H1 (cell line): ENCODE data around the gene ATMIN. TPM values are rescaled to one million over a fixed set of nuclear protein-coding genes. Genes with fewer than 3 reads are reported as not detected.

Source experiments
- CTCF ChIA-PET: fragments of 300-600 bp; sonication (Branson Sonifier 250); formaldehyde crosslinking; loops from one replicate; lab custom pipeline; 2021; ENCODE audit not compliant: partially characterized antibody; lab: Charles Lee
- POLR2A ChIA-PET: fragments of 300-600 bp; sonication (Branson Sonifier 250); formaldehyde crosslinking; loops from one replicate; lab custom pipeline; 2021; ENCODE audit warnings: inconsistent platforms; ENCODE audit not compliant: partially characterized antibody; lab: Charles Lee
- DNase-seq, 2 experiments: peaks; one replicate each; pipeline versions ENCODE4 v3.0.0 to v3.0.0-alpha.2; 2010 to 2022; ENCODE audit warnings: low spot score in 2 of 2, low read depth in 1 of 2, mixed read lengths in 1 of 2
- FAIRE-seq: peaks from 2 replicates; lab custom pipeline; 2011; peaks lifted over from hg19 to GRCh38; lab: Jason Lieb, UNC
- H2AFZ ChIP-seq: 2 replicates; pipeline ENCODE4 v1.8.1; 2012; ENCODE audit warnings: low read length, inconsistent platforms
- H2AK5ac ChIP-seq: 2 replicates; pipeline ENCODE4 v1.6.1; 2013; ENCODE audit warnings: low read depth, low read length
- H2BK120ac ChIP-seq: replicated peaks from 2 replicates; pipeline ENCODE3; 2013; ENCODE audit warnings: low read depth, low read length, inconsistent platforms
- H2BK12ac ChIP-seq: 2 replicates; pipeline ENCODE4 v1.6.1; 2013; ENCODE audit warnings: low read depth, low read length
- H2BK15ac ChIP-seq: 2 replicates; pipeline ENCODE4 v1.6.1; 2013; ENCODE audit warnings: low read length
- H2BK20ac ChIP-seq: 2 replicates; pipeline ENCODE4 v1.6.1; 2013; ENCODE audit warnings: low read length
- H2BK5ac ChIP-seq: 2 replicates; pipeline ENCODE4 v1.6.1; 2013; ENCODE audit warnings: low read depth, low read length
- H3K14ac ChIP-seq: 2 replicates; pipeline ENCODE4 v1.6.1; 2013; ENCODE audit warnings: inconsistent platforms; ENCODE audit not compliant: insufficient read length
- H3K18ac ChIP-seq: 2 replicates; pipeline ENCODE4 v1.6.1; 2013; ENCODE audit warnings: low read length; ENCODE audit errors: extremely low read depth
- H3K23ac ChIP-seq: 2 replicates; pipeline ENCODE4 v1.6.1; 2013; ENCODE audit warnings: inconsistent platforms; ENCODE audit not compliant: insufficient read length
- H3K23me2 ChIP-seq: 2 replicates; pipeline ENCODE4 v1.6.1; 2013; ENCODE audit warnings: low read depth, low read length
- H3K27ac ChIP-seq: 2 replicates; pipeline ENCODE4 v1.6.1; 2011; ENCODE audit warnings: low read depth, low read length, inconsistent platforms
- H3K27me3 ChIP-seq, 4 experiments: replicated peaks in 1 of 4; 1 replicate in 1 of 4; 2 replicates in 3 of 4; pipeline versions ENCODE4 v1.6.1 to v1.8.1; 2011 to 2013; ENCODE audit warnings: low read length in 3 of 4, mild to moderate bottlenecking in 3 of 4, inconsistent platforms in 2 of 4, mixed read lengths in 2 of 4, moderate library complexity in 1 of 4; ENCODE audit not compliant: control insufficient read depth in 3 of 4, insufficient read depth in 3 of 4; ENCODE audit errors: extremely low read depth in 1 of 4
- H3K36me3 ChIP-seq, 4 experiments: 2 replicates each; pipeline versions ENCODE4 v1.6.1 to v1.8.1; 2011 to 2013; ENCODE audit warnings: mild to moderate bottlenecking in 4 of 4, low read length in 3 of 4, moderate library complexity in 2 of 4, control low read depth in 1 of 4, inconsistent platforms in 1 of 4; ENCODE audit not compliant: insufficient read depth in 4 of 4, control insufficient read depth in 2 of 4
- H3K4ac ChIP-seq: replicated peaks from 2 replicates; pipeline ENCODE3; 2013; ENCODE audit warnings: low read length, low read depth, mixed read lengths, inconsistent platforms; ENCODE audit not compliant: insufficient read length
- H3K4me1 ChIP-seq, 4 experiments: replicated peaks in 1 of 4; 1 replicate in 1 of 4; 2 replicates in 3 of 4; pipeline versions ENCODE4 v1.6.1 to v1.8.1; 2011 to 2013; ENCODE audit warnings: low read length in 3 of 4, inconsistent platforms in 2 of 4, mixed read lengths in 1 of 4; ENCODE audit not compliant: insufficient read depth in 4 of 4, control insufficient read depth in 3 of 4
- H3K4me2 ChIP-seq, 2 experiments: 2 replicates each; pipeline versions ENCODE4 v1.6.1 to v1.8.1; 2011 to 2013; ENCODE audit warnings: low read depth in 2 of 2, low read length in 2 of 2, control low read depth in 1 of 2, inconsistent platforms in 1 of 2, mild to moderate bottlenecking in 1 of 2; ENCODE audit not compliant: insufficient read depth in 1 of 2
- H3K4me3 ChIP-seq, 4 experiments: fragments of 200-600, 300-600 bp in 1 of 4; sonication (generic), shearing (Covaris generic), sonication (Bioruptor Twin) in 1 of 4; 2 replicates each; pipeline versions ENCODE4 v1.5.1 to v1.8.1; 2011 to 2016; ENCODE audit warnings: low read length in 4 of 4, low read depth in 3 of 4, control low read depth in 2 of 4, inconsistent platforms in 2 of 4, mild to moderate bottlenecking in 2 of 4, mixed read lengths in 1 of 4, moderate library complexity in 1 of 4; ENCODE audit not compliant: insufficient read depth in 2 of 4; ENCODE audit errors: extremely low read depth in 1 of 4
- H3K56ac ChIP-seq: replicated peaks from 2 replicates; pipeline ENCODE3; 2013; ENCODE audit warnings: low read depth, mild to moderate bottlenecking, mixed read lengths, low read length, inconsistent platforms; ENCODE audit not compliant: insufficient read length
- H3K79me1 ChIP-seq: 2 replicates; pipeline ENCODE4 v1.6.1; 2013; ENCODE audit warnings: low read depth, low read length, control low read depth
- H3K79me2 ChIP-seq, 2 experiments: 2 replicates each; pipeline versions ENCODE4 v1.6.1 to v1.8.1; 2012 to 2013; ENCODE audit warnings: low read length in 2 of 2, mild to moderate bottlenecking in 2 of 2, inconsistent platforms in 1 of 2; ENCODE audit not compliant: insufficient read depth in 2 of 2, control insufficient read depth in 1 of 2
- H3K9ac ChIP-seq, 4 experiments: replicated peaks in 1 of 4; 1 replicate in 1 of 4; 2 replicates in 3 of 4; pipeline versions ENCODE4 v1.6.1 to v1.8.1; 2011 to 2013; ENCODE audit warnings: low read depth in 3 of 4, low read length in 3 of 4, control low read depth in 2 of 4, mild to moderate bottlenecking in 2 of 4, moderate library complexity in 2 of 4, inconsistent platforms in 1 of 4; ENCODE audit errors: extremely low read depth in 1 of 4
- H3K9me3 ChIP-seq, 2 experiments: 2 replicates each; pipeline versions ENCODE4 v1.6.1 to v1.8.1; 2012 to 2013; ENCODE audit warnings: mild to moderate bottlenecking in 2 of 2, moderate library complexity in 2 of 2, control low read depth in 1 of 2, inconsistent platforms in 1 of 2, low read depth in 1 of 2, low read length in 1 of 2, mixed read lengths in 1 of 2; ENCODE audit not compliant: insufficient read depth in 2 of 2
- H4K20me1 ChIP-seq, 2 experiments: replicated peaks in 1 of 2; 2 replicates each; pipeline versions ENCODE3 to v1.8.1; 2011 to 2013; ENCODE audit warnings: inconsistent platforms in 2 of 2, low read length in 2 of 2, mild to moderate bottlenecking in 1 of 2; ENCODE audit not compliant: insufficient read depth in 2 of 2, control insufficient read depth in 1 of 2
- H4K5ac ChIP-seq: 2 replicates; pipeline ENCODE4 v1.6.1; 2013; ENCODE audit warnings: low read length, low read depth, mixed read lengths, inconsistent platforms; ENCODE audit not compliant: insufficient read length
- H4K8ac ChIP-seq: 2 replicates; pipeline ENCODE4 v1.8.0; 2013; ENCODE audit warnings: mild to moderate bottlenecking, moderate library complexity, low read length, inconsistent platforms; ENCODE audit not compliant: insufficient read depth; ENCODE audit errors: extremely low read depth
- H4K91ac ChIP-seq: replicated peaks from 2 replicates; pipeline ENCODE3; 2013; ENCODE audit warnings: low read length, mixed read lengths, inconsistent platforms; ENCODE audit not compliant: insufficient read length
- ASH2L ChIP-seq: fragments of 200-600, 300-600 bp; sonication (generic); IDR thresholded peaks from one replicate; pipeline ENCODE4 v1.7.1; 2017; ENCODE audit warnings: low read length
- CBX8 ChIP-seq: fragments of 300-800, 300-1000 bp; sonication (generic); IDR thresholded peaks from 2 replicates; pipeline ENCODE4 v1.7.1; 2016; ENCODE audit warnings: low read depth, low read length, borderline replicate concordance
- CTCF ChIP-seq, 3 experiments: IDR thresholded peaks; 1 replicate in 2 of 3; 2 replicates in 1 of 3; pipeline versions ENCODE4 v1.5.1 to v1.6.1; 2011; ENCODE audit warnings: low read length in 3 of 3, mild to moderate bottlenecking in 3 of 3, inconsistent platforms in 2 of 3, low read depth in 1 of 3, moderate library complexity in 1 of 3; ENCODE audit not compliant: insufficient read depth in 1 of 3; ENCODE audit errors: control extremely low read depth in 1 of 3
- EZH2 ChIP-seq: fragments of 200-600 bp; sonication (generic); IDR thresholded peaks from 2 replicates; pipeline ENCODE4 v1.7.1; 2012; ENCODE audit warnings: low read depth, mild to moderate bottlenecking, moderate library complexity, low read length, inconsistent platforms; ENCODE audit not compliant: severe bottlenecking
- JUND ChIP-seq: IDR thresholded peaks from 2 replicates; pipeline ENCODE4 v1.6.1; 2011; ENCODE audit warnings: mild to moderate bottlenecking, improper control_type of control experiment, low read length
- NRF1 ChIP-seq: IDR thresholded peaks from 2 replicates; pipeline ENCODE4 v1.6.1; 2011; ENCODE audit warnings: mild to moderate bottlenecking, low read depth, low read length, improper control_type of control experiment
- POLR2AphosphoS5 ChIP-seq: IDR thresholded peaks from 2 replicates; pipeline ENCODE4 v1.6.1; 2011; ENCODE audit warnings: low read depth, low read length
- RBBP5 ChIP-seq: IDR thresholded peaks from 2 replicates; pipeline ENCODE4 v1.7.1; 2012; ENCODE audit warnings: low read depth, mild to moderate bottlenecking, inconsistent platforms, low read length, moderate library complexity, borderline replicate concordance
- RXRA ChIP-seq: IDR thresholded peaks from 2 replicates; pipeline ENCODE4 v1.6.1; 2011; ENCODE audit warnings: low read depth, mild to moderate bottlenecking, low read length, moderate library complexity; ENCODE audit not compliant: insufficient read depth
- USF2 ChIP-seq: IDR thresholded peaks from 2 replicates; pipeline ENCODE4 v1.6.1; 2011; ENCODE audit warnings: low read length, improper control_type of control experiment
- WGBS, 2 experiments: shearing (Covaris generic) in 1 of 2; methylation state at CpG; one replicate each; pipeline versions ENCODE4 v1.1.6 to v1.1.7; 2013 to 2015; ENCODE audit warnings: low lambda C conversion rate in 2 of 2, mixed read lengths in 2 of 2, inconsistent platforms in 1 of 2, low coverage in 1 of 2, missing lambda C conversion rate in 1 of 2; ENCODE audit not compliant: insufficient replicate concordance in 2 of 2, insufficient coverage in 1 of 2, insufficient read length in 1 of 2; ENCODE audit errors: extremely low coverage in 1 of 2, missing lambda C conversion rate in 1 of 2; 5-methylcytosine and 5-hydroxymethylcytosine counted together
- polyA plus RNA-seq, 7 experiments: library from polyadenylated mRNA; depleted of rRNA in 3 of 7; stranded (reverse) in 5 of 7; unstranded in 2 of 7; fragments of >200 nt in 5 of 7; fragments of 200-250 nt in 2 of 7; gene quantifications; 1 replicate in 5 of 7; 2 replicates in 1 of 7; 4 replicates in 1 of 7; pipeline versions ENCODE4 v1.2.1 to v1.2.3, GENCODE V29; 2011 to 2013; ENCODE audit warnings: missing spikeins in 2 of 7, mixed read lengths in 2 of 7
- total RNA-seq: library from RNA; stranded (reverse); fragmentation: NEBNext Ultra II Directional; extraction: Animal tissue kit (Norgen Biotek cat#: 25700); gene quantifications from 2 replicates; pipeline ENCODE4 v1.2.1, GENCODE V29; 2021

ATMIN gene
- total and polyA plus RNA-seq, 2 of the 8 experiments (the other 6 are each of a cell fraction or from before 2014, with no cell fraction given): 34.8 to 59.8 TPM

GRCh38 chr16:81066681-81067080 lies 31.0 kb downstream of the ATMIN start:
- no peak overlapping the region for H2AK5ac ChIP-seq
- H3K14ac ChIP-seq: no peak overlapping the region
- H3K23me2 ChIP-seq: no peaks in the 10 kb centered on the region
- no peak overlapping the region for H3K23ac ChIP-seq
- no peaks in the 10 kb centered on the region for H3K27me3 ChIP-seq
- H2BK120ac ChIP-seq: no peak overlapping the region
- no peak overlapping the region for H4K91ac ChIP-seq
- H3K4me1 ChIP-seq: peaks cover 0 to 3% (median under 1%) of the 10 kb centered on the region in 4 experiments; a peak in 3 of 7 replicates
- H3K18ac ChIP-seq: no peak overlapping the region
- H3K27ac ChIP-seq: no peak overlapping the region
- no peak overlapping the region for H2BK5ac ChIP-seq
- H3K4me3 ChIP-seq: no peak overlapping the region
- no peak overlapping the region for H4K8ac ChIP-seq
- 77% methylated on average over 4 of the region's 4 CpGs; no CpG with 5 or more reads in 1 of the 2 experiments for WGBS, 2 experiments
- no peaks in the 10 kb centered on the region for H3K36me3 ChIP-seq
- H3K9ac ChIP-seq: no peak overlapping the region
- no peaks in the 10 kb centered on the region for H3K9me3 ChIP-seq
- H3K4ac ChIP-seq: no peak overlapping the region
- no peaks in the 10 kb centered on the region for H3K79me1 ChIP-seq
- H2BK12ac ChIP-seq: no peak overlapping the region
- POLR2A ChIA-PET: interaction anchor here (1.1 to 2.3 kb wide), 2 partner anchors 11 to 28 kb away, joined by 3 to 11 read pairs; partner anchors contain the start of gene C16orf46
- no peak overlapping the region for H3K4me2 ChIP-seq
- H4K20me1 ChIP-seq: no peaks in the 10 kb centered on the region
- CTCF ChIA-PET: interaction anchor here (1.5 kb wide), 1 partner anchor 139 kb away, joined by 3 read pairs; no protein-coding TSS in a partner anchor
- no peaks in the 10 kb centered on the region for H3K79me2 ChIP-seq
- DNase-seq (no peak), FAIRE-seq (no peak)
- H2AFZ ChIP-seq: no peak overlapping the region
- H2BK15ac ChIP-seq: no peak overlapping the region
- no peak overlapping the region for H2BK20ac ChIP-seq
- no peak overlapping the region for H3K56ac ChIP-seq
- no peak overlapping the region for H4K5ac ChIP-seq
- TF ChIP-seq CTCF (IDR thresholded peaks at IDR 0.05; ENCODE audit: control extremely low read depth in 1 of 3, insufficient read depth in 1 of 3, low read depth in 1 of 3, low read length in 3 of 3): no peak
- TF ChIP-seq NRF1: no peak
- TF ChIP-seq RXRA: no peak
- no peak for TF ChIP-seq RBBP5
- TF ChIP-seq JUND: no peak
- TF ChIP-seq USF2: no peak
- TF ChIP-seq ASH2L: no peak
- TF ChIP-seq CBX8: no peak
- TF ChIP-seq POLR2AphosphoS5: no peak
- TF ChIP-seq EZH2: no peak
